Forelimb muscle (tissue), 1 donor: ENCODE results near the gene TMEM106C. TPM values are rescaled to one million over a fixed set of nuclear protein-coding genes. Genes with fewer than 3 reads are reported as not detected.

Experiments used
- DNase-seq: peaks from one replicate; pipeline ENCODE4 v3.0.0-alpha.2; 2013; ENCODE audit warnings: low read depth
- polyA plus RNA-seq: library from polyadenylated mRNA; unstranded; fragments of 120-200 nt; gene quantifications from one replicate; pipeline ENCODE4 v1.2.1, GENCODE V29; 2013; ENCODE audit not compliant: insufficient read length

Gene TMEM106C
- polyA plus RNA-seq, 1 donor: 52.1 TPM

DNA sequence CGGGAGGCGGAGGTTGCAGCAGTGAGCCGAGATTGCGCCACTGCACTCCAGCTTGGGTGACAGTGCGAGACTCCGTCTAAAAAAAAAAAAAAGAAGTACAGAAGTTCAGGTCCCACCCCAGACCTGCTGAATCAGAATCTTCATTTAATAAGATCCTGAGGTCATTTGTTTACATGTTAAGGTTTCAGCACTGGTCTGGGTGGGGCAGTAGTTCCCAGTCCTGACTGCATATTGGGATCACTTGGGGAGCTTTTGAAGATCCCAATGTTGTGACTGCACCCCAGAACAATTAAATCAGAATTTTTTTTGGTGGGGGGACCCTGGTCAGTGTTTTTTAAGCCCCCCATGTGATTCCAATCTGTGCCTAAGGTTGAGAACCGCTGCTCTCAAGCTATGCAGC is 52.6 kb downstream of the TMEM106C start:
- no peak for DNase-seq

- DNase-seq: no peak
Observed at GRCh38 chr12:48016373-48017020, 53.1 kb downstream of the TMEM106C start.

DNA sequence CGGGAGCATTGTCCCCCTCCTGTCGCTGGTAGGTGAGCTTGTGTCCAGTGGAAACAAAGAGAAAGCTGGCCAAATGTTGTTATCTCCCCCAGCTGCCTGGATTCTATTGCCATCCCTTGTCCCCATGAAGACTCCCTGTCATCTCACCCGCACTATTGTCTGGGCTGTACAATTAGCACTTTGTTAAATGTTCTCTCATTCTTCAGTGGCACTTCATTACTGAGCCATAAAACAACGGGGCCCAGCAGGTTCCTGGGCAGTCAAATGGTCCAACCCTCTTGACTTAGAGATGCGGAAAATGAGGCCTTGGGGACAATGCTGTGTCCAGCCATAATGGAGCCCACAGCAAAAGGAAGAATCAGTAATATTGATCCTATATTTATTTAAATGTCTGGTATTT is 54.1 kb downstream of the TMEM106C start:
- DNase-seq: no peak

GRCh38 chr12:48017921-48018617 is 54.7 kb downstream of the TMEM106C start:
- DNase-seq: no peak

Other genes with a start within 250 kb of the TMEM106C start
- gene ENDOU, start 238.1 kb upstream of the TMEM106C start, polyA plus RNA-seq: 0.71 TPM
- gene RAPGEF3, start 204.7 kb upstream of the TMEM106C start, polyA plus RNA-seq: 11.6 TPM
- gene SLC48A1, start 190.4 kb upstream of the TMEM106C start, polyA plus RNA-seq: 11.7 TPM
- gene HDAC7, start 143.7 kb upstream of the TMEM106C start, polyA plus RNA-seq: 59.5 TPM
- gene VDR, start 58.6 kb upstream of the TMEM106C start, polyA plus RNA-seq: 0.46 TPM
- gene COL2A1, start 40.9 kb downstream of the TMEM106C start, polyA plus RNA-seq: 16.9 TPM
- gene SENP1, start 142.5 kb downstream of the TMEM106C start, polyA plus RNA-seq: 14.8 TPM
- 319 TPM for gene PFKM, start 155.8 kb downstream of the TMEM106C start, polyA plus RNA-seq
- 59.7 TPM for gene ASB8, start 193.9 kb downstream of the TMEM106C start, polyA plus RNA-seq
- 3.0 TPM for gene CCDC184, start 220.0 kb downstream of the TMEM106C start, polyA plus RNA-seq
- 0.24 TPM for gene OR10AD1, start 239.7 kb downstream of the TMEM106C start, polyA plus RNA-seq